ENCODE data around the gene ZCCHC9.
"Not testable (repeated sequence)": the region's sequence is repeated elsewhere in the genome, so short reads cannot be mapped to it uniquely, and the experiment has no call there.

Gene ZCCHC9

GRCh38 chr5:81301271-81302015 lies at the start of gene ZCCHC9:
Gene ZCCHC9 (plus strand): TSS chr5:81301587. CDS start chr5:81304758, 3,171 bp downstream.
- peak within 1 kb of the TSS; percentile 96 for H3K4me2 ChIP-seq
- peaks cover 11% of the 10 kb centered on the region for H3K36me3 ChIP-seq
- peak within 1 kb of the TSS; percentile 93 for H3K4me3 ChIP-seq
- H3K27me3 ChIP-seq, result no peaks in the 10 kb centered on the region
- H3K27ac ChIP-seq, result peak within 1 kb of the TSS; percentile 95
- TF ChIP-seq Cebpa-rat (IDR thresholded peaks at IDR 0.05), result no peak
- peak within 1 kb of the TSS; percentile 95 for H3K9ac ChIP-seq
- no peaks in the 10 kb centered on the region for H3K9me3 ChIP-seq
- H3K4me1 ChIP-seq, result peaks cover 21% of the 10 kb centered on the region
- H4K20me1 ChIP-seq, result no peaks in the 10 kb centered on the region

GRCh38 chr5:81251922-81252321 lies 49.5 kb upstream of the ZCCHC9 start:
- no peak for TF ChIP-seq Cebpa-rat (IDR thresholded peaks at IDR 0.05)
- H3K36me3 ChIP-seq, result peaks cover 21% of the 10 kb centered on the region
- H3K4me3 ChIP-seq, result no peak overlapping the region
- no peaks in the 10 kb centered on the region for H3K4me1 ChIP-seq
- no peaks in the 10 kb centered on the region for H4K20me1 ChIP-seq
- no peak overlapping the region for H3K4me2 ChIP-seq
- H3K27ac ChIP-seq, result no peak overlapping the region
- H3K9ac ChIP-seq, result no peak overlapping the region
- no peaks in the 10 kb centered on the region for H3K27me3 ChIP-seq
- no peaks in the 10 kb centered on the region for H3K9me3 ChIP-seq

- H3K9ac ChIP-seq, result no peak overlapping the region
- no peaks in the 10 kb centered on the region for H4K20me1 ChIP-seq
- no peaks in the 10 kb centered on the region for H3K27me3 ChIP-seq
- H3K4me1 ChIP-seq, result no peaks in the 10 kb centered on the region
- H3K4me3 ChIP-seq, result no peak overlapping the region
- H3K36me3 ChIP-seq, result peaks cover 21% of the 10 kb centered on the region
- no peak overlapping the region for H3K4me2 ChIP-seq
- no peak overlapping the region for H3K27ac ChIP-seq
- no peaks in the 10 kb centered on the region for H3K9me3 ChIP-seq
- no peak for TF ChIP-seq Cebpa-rat (IDR thresholded peaks at IDR 0.05)
These were observed 48.5 kb upstream of the ZCCHC9 start for GRCh38 chr5:81252904-81253303.

GRCh38 chr5:81253875-81254274 lies 47.5 kb upstream of the ZCCHC9 start:
- Histone ChIP-seq H3K36me3 (peaks cover 27% of the 10 kb centered on the region), H3K4me2 (no peak overlapping the region), H3K4me3 (no peak overlapping the region), H3K4me1 (no peaks in the 10 kb centered on the region), H3K9ac (no peak overlapping the region), H3K27ac (no peak overlapping the region), H3K27me3 (no peaks in the 10 kb centered on the region), H4K20me1 (no peaks in the 10 kb centered on the region), H3K9me3 (0 out of 2 replicates have a peak, but pooled peaks cover under 1% of the 10 kb centered on the region)
- TF ChIP-seq Cebpa-rat (IDR thresholded peaks at IDR 0.05), result no peak

GRCh38 chr5:81254886-81255559 lies 46.4 kb upstream of the ZCCHC9 start:
- no peaks in the 10 kb centered on the region for H3K4me1 ChIP-seq
- H3K27ac ChIP-seq, result no peak overlapping the region
- H3K9ac ChIP-seq, result no peak overlapping the region
- no peaks in the 10 kb centered on the region for H3K27me3 ChIP-seq
- no peak for TF ChIP-seq Cebpa-rat (IDR thresholded peaks at IDR 0.05)
- H3K36me3 ChIP-seq, result peaks cover 30% of the 10 kb centered on the region
- H4K20me1 ChIP-seq, result no peaks in the 10 kb centered on the region
- no peak overlapping the region for H3K4me2 ChIP-seq
- peaks cover 12% of the 10 kb centered on the region for H3K9me3 ChIP-seq
- no peak overlapping the region for H3K4me3 ChIP-seq

- Histone ChIP-seq H3K9me3 (peaks cover 23% of the 10 kb centered on the region), H3K4me1 (no peaks in the 10 kb centered on the region), H3K36me3 (peaks cover 25% of the 10 kb centered on the region; the same call in 1 of the 2 replicates), H3K9ac (no peak overlapping the region), H3K4me3 (no peak overlapping the region), H3K27ac (no peak overlapping the region), H4K20me1 (no peaks in the 10 kb centered on the region), H3K27me3 (no peaks in the 10 kb centered on the region), H3K4me2 (no peak overlapping the region)
- TF ChIP-seq Cebpa-rat (IDR thresholded peaks at IDR 0.05), result no peak
These were observed 44.6 kb upstream of the ZCCHC9 start for GRCh38 chr5:81256766-81257165.

- H3K4me3 ChIP-seq, H3K27ac ChIP-seq, H3K9ac ChIP-seq, H3K4me1 ChIP-seq, H3K4me2 ChIP-seq, H4K20me1 ChIP-seq, H3K27me3 ChIP-seq: not testable (repeated sequence)
- H3K9me3 ChIP-seq, result peaks cover 26% of the 10 kb centered on the region
- H3K36me3 ChIP-seq, result peaks cover 13% of the 10 kb centered on the region; the same call in 1 of the 2 replicates
These were observed 38.6 kb upstream of the ZCCHC9 start for GRCh38 chr5:81262796-81263195.

GRCh38 chr5:81265101-81265500 lies 36.3 kb upstream of the ZCCHC9 start:
- TF ChIP-seq Cebpa-rat (IDR thresholded peaks at IDR 0.05), result no peak
- no peak overlapping the region for H3K4me3 ChIP-seq
- no peak overlapping the region for H3K4me2 ChIP-seq
- no peak overlapping the region for H3K9ac ChIP-seq
- peaks cover 5% of the 10 kb centered on the region; the same call in 1 of the 2 replicates for H3K4me1 ChIP-seq
- no peaks in the 10 kb centered on the region for H4K20me1 ChIP-seq
- H3K36me3 ChIP-seq, result 0 out of 2 replicates have a peak, but pooled peaks cover 5% of the 10 kb centered on the region
- H3K9me3 ChIP-seq, result peaks cover 17% of the 10 kb centered on the region
- no peaks in the 10 kb centered on the region for H3K27me3 ChIP-seq
- H3K27ac ChIP-seq, result no peak overlapping the region

- H3K27ac ChIP-seq, result no peak overlapping the region
- no peak overlapping the region for H3K4me2 ChIP-seq
- TF ChIP-seq Cebpa-rat (IDR thresholded peaks at IDR 0.05), result no peak
- H4K20me1 ChIP-seq, result no peaks in the 10 kb centered on the region
- H3K4me1 ChIP-seq, result peaks cover 8% of the 10 kb centered on the region; the same call in 1 of the 2 replicates
- no peaks in the 10 kb centered on the region for H3K27me3 ChIP-seq
- peaks cover 36% of the 10 kb centered on the region for H3K9me3 ChIP-seq
- H3K36me3 ChIP-seq, result peaks cover 4% of the 10 kb centered on the region; the same call in 1 of the 2 replicates
- no peak overlapping the region for H3K9ac ChIP-seq
- H3K4me3 ChIP-seq, result no peak overlapping the region
These were observed 32.7 kb upstream of the ZCCHC9 start for GRCh38 chr5:81268521-81269196.

Data from BLaER1 (cell line).